Naive thymus-derived CD4-positive, alpha-beta T cell (primary cell): ENCODE data around the gene MACROD2. TPM values are rescaled to one million over a fixed set of nuclear protein-coding genes. Genes with fewer than 3 reads are reported as not detected.
"Not testable (repeated sequence)": the region's sequence is repeated elsewhere in the genome, so short reads cannot be mapped to it uniquely, and the experiment has no call there.

ENCODE experiments used
- ATAC-seq: fragments of 150-1000 bp; cut with Tn5 transposase; 2 replicates; pipeline ENCODE4 v1.10.0; 2021; ENCODE audit warnings: mild to moderate bottlenecking, moderate library complexity
- CTCF ChIA-PET: fragments of 350-600 bp; sonication (Branson Sonifier 250); formaldehyde crosslinking; loops from one replicate; lab custom pipeline; 2021; ENCODE audit warnings: antibody characterized with exemption; lab: Charles Lee
- POLR2A ChIA-PET: fragments of 350-600 bp; sonication (Branson Sonifier 250); formaldehyde crosslinking; loops from one replicate; lab custom pipeline; 2021; ENCODE audit warnings: antibody characterized with exemption, inconsistent platforms; lab: Charles Lee
- DNase-seq, 9 donors: peaks; one replicate each; pipeline versions ENCODE4 v3.0.0 to v3.0.0-alpha.2; 2020 to 2022; ENCODE audit warnings: mixed read lengths in 1 of 9
- H3K27ac ChIP-seq: one replicate; pipeline ENCODE4 v1.7.0; 2013; ENCODE audit warnings: mild to moderate bottlenecking, low read depth, low read length, moderate library complexity
- H3K27me3 ChIP-seq, 2 donors: one replicate each; pipeline ENCODE4 v1.7.0; 2013; ENCODE audit warnings: low read length in 2 of 2, mild to moderate bottlenecking in 2 of 2, moderate library complexity in 2 of 2; ENCODE audit not compliant: control insufficient read depth in 2 of 2, insufficient read depth in 2 of 2
- H3K36me3 ChIP-seq, 3 experiments: 1 replicate in 2 of 3; 2 replicates in 1 of 3; pipeline ENCODE4 v1.7.0; 2013; ENCODE audit warnings: low read length in 3 of 3, mild to moderate bottlenecking in 3 of 3, moderate library complexity in 1 of 3; ENCODE audit not compliant: insufficient read depth in 3 of 3, control insufficient read depth in 2 of 3
- H3K4me1 ChIP-seq, 2 donors: one replicate each; pipeline ENCODE4 v1.7.0; 2013; ENCODE audit warnings: low read length in 2 of 2, mild to moderate bottlenecking in 2 of 2, moderate library complexity in 1 of 2; ENCODE audit not compliant: control insufficient read depth in 2 of 2, insufficient read depth in 2 of 2
- H3K4me3 ChIP-seq: 2 replicates; pipeline ENCODE4 v1.7.0; 2013; ENCODE audit warnings: mild to moderate bottlenecking, low read length
- H3K9me3 ChIP-seq, 3 experiments: 1 replicate in 2 of 3; 2 replicates in 1 of 3; pipeline ENCODE4 v1.7.0; 2013; ENCODE audit warnings: low read length in 3 of 3; ENCODE audit not compliant: control insufficient read depth in 2 of 3
- H3K27ac Mint-ChIP-seq, 9 donors: one replicate each; pipeline ENCODE4 v1.8.0; 2020 to 2022; ENCODE audit warnings: mixed read lengths in 9 of 9, mild to moderate bottlenecking in 8 of 9, moderate library complexity in 5 of 9, inconsistent platforms in 2 of 9
- H3K27me3 Mint-ChIP-seq, 5 donors: one replicate each; pipeline ENCODE4 v1.8.0; 2021 to 2022; ENCODE audit warnings: mixed read lengths in 5 of 5, mild to moderate bottlenecking in 1 of 5
- H3K36me3 Mint-ChIP-seq, 5 donors: one replicate each; pipeline ENCODE4 v1.8.0; 2020 to 2022; ENCODE audit warnings: mixed read lengths in 5 of 5, mild to moderate bottlenecking in 3 of 5, inconsistent platforms in 1 of 5
- H3K4me1 Mint-ChIP-seq, 7 donors: one replicate each; pipeline ENCODE4 v1.8.0; 2020 to 2022; ENCODE audit warnings: mixed read lengths in 7 of 7, mild to moderate bottlenecking in 3 of 7, inconsistent platforms in 1 of 7
- H3K4me3 Mint-ChIP-seq, 10 donors: one replicate each; pipeline ENCODE4 v1.8.0; 2020 to 2022; ENCODE audit warnings: mild to moderate bottlenecking in 10 of 10, mixed read lengths in 10 of 10, moderate library complexity in 6 of 10, inconsistent platforms in 2 of 10
- H3K9me3 Mint-ChIP-seq, 11 donors: one replicate each; pipeline ENCODE4 v1.8.0; 2020 to 2022; ENCODE audit warnings: mixed read lengths in 11 of 11, mild to moderate bottlenecking in 4 of 11, inconsistent platforms in 1 of 11, moderate library complexity in 1 of 11
- intact Hi-C, 2 donors: fragments of 100-400 bp; cut with micrococcal nuclease; formaldehyde crosslinking; loops; one replicate each; pipeline ENCODE4 v1.15.1; 2023
- polyA plus RNA-seq, 2 donors: library from polyadenylated mRNA; unstranded; fragments of 300-500 nt; fragmentation: Illumina TruSeq; gene quantifications; one replicate each; pipeline ENCODE4 v1.2.3, GENCODE V29; 2021
- total RNA-seq, 6 experiments: library from RNA in 5 of 6; stranded (reverse) in 5 of 6; gene quantifications; 1 replicate in 5 of 6; 2 replicates in 1 of 6; pipeline ENCODE4 v1.2.3 and lab custom pipeline; 2021 to 2026

The MACROD2 gene
- total and polyA plus RNA-seq, 7 experiments from 2014 or later, result 0.27 to 0.86 (median 0.34) TPM; not detected in 4

DNA sequence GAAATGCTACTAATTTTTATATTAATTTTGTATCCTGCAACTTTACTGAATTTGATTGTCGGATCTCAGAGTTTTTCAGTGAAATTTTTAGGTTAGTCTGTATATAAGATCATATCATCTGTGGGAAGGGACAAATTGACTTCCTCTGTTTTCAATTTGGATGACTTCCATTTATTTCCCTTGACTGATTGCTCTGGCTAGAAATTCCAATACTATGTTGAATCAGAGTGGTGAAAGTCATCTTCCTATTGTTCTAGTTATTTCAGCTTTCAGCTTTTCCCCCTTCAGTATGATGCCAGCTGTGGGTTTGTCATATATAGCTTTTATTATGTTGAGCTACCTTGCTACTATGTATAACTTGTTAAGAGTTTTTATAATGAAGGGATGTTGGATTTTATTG is 1806.7 kb downstream of the MACROD2 start:
- Mint-ChIP-seq H3K36me3 (no peaks in the 10 kb centered on the region), H3K27me3 (no peaks in the 10 kb centered on the region), H3K4me3 (no peak overlapping the region), H3K4me1 (no peaks in the 10 kb centered on the region), H3K27ac (no peak overlapping the region), H3K9me3 (peaks cover 0 to 9% (median 3%) of the 10 kb centered on the region in 11 donors)
- Histone ChIP-seq H3K27me3 (no peaks in the 10 kb centered on the region), H3K4me1 (no peaks in the 10 kb centered on the region), H3K36me3 (no peaks in the 10 kb centered on the region), H3K9me3 (no peaks in the 10 kb centered on the region), H3K4me3 (no peak overlapping the region), H3K27ac (no peak overlapping the region)
- no peak for DNase-seq
- no peak for ATAC-seq
- POLR2A ChIA-PET, result no interaction called here
- CTCF ChIA-PET, result no interaction called here
- intact Hi-C loops, result no loop called here

DNA sequence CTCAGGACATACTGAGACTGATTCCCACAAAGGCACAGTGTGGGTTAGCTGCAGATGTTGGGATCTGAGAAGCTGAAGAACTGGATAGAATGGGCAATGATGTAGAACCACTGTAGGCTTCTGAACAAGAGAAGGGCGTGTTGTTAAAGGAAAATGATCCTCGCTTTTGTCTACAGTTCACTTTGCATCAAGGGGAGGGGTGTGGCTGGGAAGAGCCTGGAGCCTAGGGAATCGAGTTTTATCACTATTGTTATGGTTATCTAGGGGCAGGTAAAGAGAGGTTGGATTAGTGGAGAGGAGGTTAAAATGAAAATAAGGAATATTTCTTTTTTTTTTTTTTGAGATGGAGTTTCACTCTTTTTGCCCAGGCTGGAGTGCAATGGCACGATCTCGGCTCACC is 1809.8 kb downstream of the MACROD2 start:
- CTCF ChIA-PET, result no interaction called here
- Histone ChIP-seq H3K9me3 (no peaks in the 10 kb centered on the region), H3K4me3 (no peak overlapping the region), H3K36me3 (no peaks in the 10 kb centered on the region), H3K27ac (no peak overlapping the region), H3K4me1 (no peaks in the 10 kb centered on the region), H3K27me3 (no peaks in the 10 kb centered on the region)
- no peaks in the 10 kb centered on the region for H3K4me1 Mint-ChIP-seq
- no peaks in the 10 kb centered on the region for H3K36me3 Mint-ChIP-seq
- peaks cover 0 to 12% (median 4%) of the 10 kb centered on the region in 11 donors for H3K9me3 Mint-ChIP-seq
- H3K4me3 Mint-ChIP-seq, result no peak overlapping the region
- no peaks in the 10 kb centered on the region for H3K27me3 Mint-ChIP-seq
- intact Hi-C loops, result no loop called here
- peak overlapping the region in 1 of 9 donors; percentile 35 for H3K27ac Mint-ChIP-seq
- POLR2A ChIA-PET, result no interaction called here
- ATAC-seq (no peak), DNase-seq (no peak)

DNA sequence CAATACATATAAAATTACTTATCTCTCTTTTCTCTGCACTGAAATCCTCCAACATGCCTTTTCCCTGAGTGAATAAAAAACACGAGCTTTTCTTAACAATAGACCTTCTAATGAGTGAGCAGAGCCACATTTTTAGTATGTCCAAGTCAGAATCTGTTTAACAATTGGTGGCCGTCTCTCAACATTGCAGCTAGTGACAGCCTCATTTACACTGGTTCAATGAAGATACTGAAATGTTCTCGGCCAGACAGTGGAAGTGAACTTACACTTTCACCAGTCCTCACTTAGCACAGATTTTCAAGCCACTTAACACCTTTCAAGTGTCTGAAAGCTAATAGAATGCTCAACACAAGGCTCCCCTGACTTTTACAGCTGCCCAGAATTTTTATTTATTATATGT is 1810.8 kb downstream of the MACROD2 start:
- ChIA-PET POLR2A (interaction anchor here (0.5 kb wide), 1 partner anchor 15 kb away, joined by 3 read pairs; no protein-coding TSS in a partner anchor), CTCF (no interaction called here)
- Histone ChIP-seq H3K27me3 (no peaks in the 10 kb centered on the region), H3K4me3 (no peak overlapping the region), H3K36me3 (no peaks in the 10 kb centered on the region), H3K9me3 (no peaks in the 10 kb centered on the region), H3K27ac (no peak overlapping the region), H3K4me1 (no peaks in the 10 kb centered on the region)
- Mint-ChIP-seq H3K4me1 (no peaks in the 10 kb centered on the region), H3K4me3 (no peak overlapping the region), H3K9me3 (peaks cover 0 to 12% (median 4%) of the 10 kb centered on the region in 11 donors), H3K27ac (no peak overlapping the region), H3K36me3 (no peaks in the 10 kb centered on the region), H3K27me3 (no peaks in the 10 kb centered on the region)
- intact Hi-C loops, result no loop called here
- no peak for DNase-seq
- ATAC-seq, result no peak

DNA sequence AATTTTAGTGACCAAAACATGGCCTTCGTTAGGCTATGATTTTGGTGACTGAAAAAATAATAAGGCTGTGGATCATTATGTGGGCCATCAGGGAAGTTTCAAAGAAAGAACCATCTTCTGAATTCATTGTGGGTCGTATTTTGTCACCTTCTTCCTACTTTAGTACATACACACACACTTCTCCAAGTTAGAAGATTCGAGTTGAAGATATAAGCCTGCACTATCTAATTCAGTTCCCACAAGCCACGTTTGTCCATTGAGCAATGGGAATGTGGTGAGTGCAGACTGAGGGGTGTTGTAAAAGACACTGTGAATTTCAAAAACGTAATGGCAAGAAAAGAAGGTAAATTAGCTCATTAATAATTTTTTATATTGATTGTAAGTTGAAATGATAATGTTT is 1812.0 kb downstream of the MACROD2 start:
- CTCF ChIA-PET, result no interaction called here
- H3K27ac ChIP-seq, result no peak overlapping the region
- H3K9me3 Mint-ChIP-seq, result peaks cover 0 to 12% (median 4%) of the 10 kb centered on the region in 11 donors
- H3K9me3 ChIP-seq, result no peaks in the 10 kb centered on the region
- H3K4me1 ChIP-seq, result no peaks in the 10 kb centered on the region
- no peaks in the 10 kb centered on the region for H3K4me1 Mint-ChIP-seq
- intact Hi-C loops, result no loop called here
- H3K27ac Mint-ChIP-seq, result no peak overlapping the region
- H3K36me3 ChIP-seq, result no peaks in the 10 kb centered on the region
- H3K27me3 Mint-ChIP-seq, result no peaks in the 10 kb centered on the region
- no peaks in the 10 kb centered on the region for H3K36me3 Mint-ChIP-seq
- no peaks in the 10 kb centered on the region for H3K27me3 ChIP-seq
- POLR2A ChIA-PET, result no interaction called here
- DNase-seq (no peak), ATAC-seq (no peak)
- no peak overlapping the region for H3K4me3 Mint-ChIP-seq
- H3K4me3 ChIP-seq, result no peak overlapping the region

GRCh38 chr20:15807771-15808170 is 1812.5 kb downstream of the MACROD2 start:
- H3K4me3 Mint-ChIP-seq, H3K27ac Mint-ChIP-seq, DNase-seq, CTCF ChIA-PET, H3K27me3 ChIP-seq, H3K36me3 Mint-ChIP-seq, H3K9me3 ChIP-seq, H3K36me3 ChIP-seq, H3K4me1 Mint-ChIP-seq, H3K4me3 ChIP-seq, H3K27me3 Mint-ChIP-seq, H3K4me1 ChIP-seq, ATAC-seq, POLR2A ChIA-PET, intact Hi-C loops, H3K27ac ChIP-seq: not testable (repeated sequence)
- H3K9me3 Mint-ChIP-seq, result peaks cover 0 to 13% (median 4%) of the 10 kb centered on the region in 11 donors

- intact Hi-C loops, result no loop called here
- ATAC-seq (no peak), DNase-seq (no peak)
- Mint-ChIP-seq H3K27ac (no peak overlapping the region), H3K4me1 (no peaks in the 10 kb centered on the region), H3K4me3 (no peak overlapping the region), H3K36me3 (no peaks in the 10 kb centered on the region), H3K27me3 (no peaks in the 10 kb centered on the region), H3K9me3 (peaks cover 0 to 17% (median 3%) of the 10 kb centered on the region in 11 donors)
- Histone ChIP-seq H3K27ac (no peak overlapping the region), H3K4me3 (no peak overlapping the region), H3K36me3 (no peaks in the 10 kb centered on the region), H3K27me3 (no peaks in the 10 kb centered on the region), H3K9me3 (no peaks in the 10 kb centered on the region), H3K4me1 (no peaks in the 10 kb centered on the region)
- POLR2A ChIA-PET, result no interaction called here
- CTCF ChIA-PET, result no interaction called here
Measured at GRCh38 chr20:15811951-15812350, 1816.6 kb downstream of the MACROD2 start.

GRCh38 chr20:15812696-15813095 is 1817.4 kb downstream of the MACROD2 start:
- no peak overlapping the region for H3K27ac Mint-ChIP-seq
- H3K9me3 ChIP-seq, result no peaks in the 10 kb centered on the region
- no peaks in the 10 kb centered on the region for H3K36me3 Mint-ChIP-seq
- H3K9me3 Mint-ChIP-seq, result peaks cover 0 to 19% (median 2%) of the 10 kb centered on the region in 11 donors
- no peak overlapping the region for H3K27ac ChIP-seq
- DNase-seq (no peak), ATAC-seq (no peak)
- H3K27me3 ChIP-seq, result no peaks in the 10 kb centered on the region
- no peaks in the 10 kb centered on the region for H3K27me3 Mint-ChIP-seq
- intact Hi-C loops, result no loop called here
- H3K36me3 ChIP-seq, result no peaks in the 10 kb centered on the region
- no peaks in the 10 kb centered on the region for H3K4me1 ChIP-seq
- H3K4me3 ChIP-seq, result no peak overlapping the region
- POLR2A ChIA-PET, result no interaction called here
- CTCF ChIA-PET, result no interaction called here
- H3K4me3 Mint-ChIP-seq, result no peak overlapping the region
- no peaks in the 10 kb centered on the region for H3K4me1 Mint-ChIP-seq
